HL-60 (cell line): ENCODE data around the gene RPL27A.

Experiments
- DNase-seq, 2 experiments: peaks; one replicate each; pipeline ENCODE4 v3.0.0-alpha.2; 2010 to 2020; ENCODE audit warnings: low read depth in 1 of 2, low spot score in 1 of 2
- H3K27ac ChIP-seq: fragments of 250-450 bp; sonication (Bioruptor Pico); replicated peaks from 2 replicates; pipeline ENCODE4 v1.5.1; 2020; ENCODE audit warnings: mild to moderate bottlenecking, moderate library complexity
- H3K27me3 ChIP-seq: fragments of 250-450 bp; sonication (Bioruptor Pico); 2 replicates; pipeline ENCODE4 v1.5.1; 2021; ENCODE audit warnings: mild to moderate bottlenecking, moderate library complexity; ENCODE audit not compliant: insufficient read depth, poor library complexity, severe bottlenecking
- H3K4me3 ChIP-seq: replicated peaks from 2 replicates; pipeline ENCODE4 v1.5.1; 2011; ENCODE audit warnings: mild to moderate bottlenecking, control low read depth, low read length; ENCODE audit not compliant: insufficient read depth
- GABPA ChIP-seq: IDR thresholded peaks from 2 replicates; pipeline ENCODE4 v1.6.1; 2012; ENCODE audit warnings: low read depth
- POLR2AphosphoS5 ChIP-seq: IDR thresholded peaks from 2 replicates; pipeline ENCODE4 v1.6.1; 2012; ENCODE audit warnings: low read depth
- SPI1 ChIP-seq: IDR thresholded peaks from 2 replicates; pipeline ENCODE4 v1.6.1; 2012; ENCODE audit warnings: low read depth, mild to moderate bottlenecking, borderline replicate concordance
- TF ChIP-seq, protein P1 (sequence below): IDR thresholded peaks from 2 replicates; pipeline ENCODE4 v1.6.1; 2012; ENCODE audit warnings: low read depth; ENCODE audit not compliant: insufficient replicate concordance
- TF ChIP-seq, protein P2 (sequence below): IDR thresholded peaks from one replicate; pipeline ENCODE4 v1.5.1; 2011; ENCODE audit warnings: low read length, control low read depth, inconsistent platforms; ENCODE audit not compliant: insufficient read depth

The RPL27A gene

DNA sequence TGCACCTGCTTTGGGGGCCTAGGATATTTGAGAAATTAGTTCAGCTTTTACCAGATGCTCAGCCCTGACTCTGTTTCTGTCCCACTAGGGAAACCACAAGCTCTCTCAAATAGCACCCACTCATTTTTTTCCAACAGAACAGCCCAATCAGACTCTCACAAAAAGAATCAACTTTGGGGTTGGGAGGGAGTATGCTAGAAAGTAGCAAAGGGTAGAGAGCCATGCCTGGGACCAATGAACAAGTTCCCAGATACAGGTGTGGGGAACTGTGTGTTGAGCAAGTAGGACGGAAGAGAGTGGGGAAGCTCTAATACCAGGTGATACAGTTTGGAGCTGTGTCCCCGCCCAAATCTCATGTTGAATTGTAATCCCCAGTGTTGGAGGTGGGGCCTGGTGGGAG lies 41.3 kb upstream of the RPL27A start:
- Histone ChIP-seq H3K4me3 (no peak overlapping the region), H3K27me3 (no peaks in the 10 kb centered on the region), H3K27ac (no peak overlapping the region)
- TF ChIP-seq, protein P1, sequence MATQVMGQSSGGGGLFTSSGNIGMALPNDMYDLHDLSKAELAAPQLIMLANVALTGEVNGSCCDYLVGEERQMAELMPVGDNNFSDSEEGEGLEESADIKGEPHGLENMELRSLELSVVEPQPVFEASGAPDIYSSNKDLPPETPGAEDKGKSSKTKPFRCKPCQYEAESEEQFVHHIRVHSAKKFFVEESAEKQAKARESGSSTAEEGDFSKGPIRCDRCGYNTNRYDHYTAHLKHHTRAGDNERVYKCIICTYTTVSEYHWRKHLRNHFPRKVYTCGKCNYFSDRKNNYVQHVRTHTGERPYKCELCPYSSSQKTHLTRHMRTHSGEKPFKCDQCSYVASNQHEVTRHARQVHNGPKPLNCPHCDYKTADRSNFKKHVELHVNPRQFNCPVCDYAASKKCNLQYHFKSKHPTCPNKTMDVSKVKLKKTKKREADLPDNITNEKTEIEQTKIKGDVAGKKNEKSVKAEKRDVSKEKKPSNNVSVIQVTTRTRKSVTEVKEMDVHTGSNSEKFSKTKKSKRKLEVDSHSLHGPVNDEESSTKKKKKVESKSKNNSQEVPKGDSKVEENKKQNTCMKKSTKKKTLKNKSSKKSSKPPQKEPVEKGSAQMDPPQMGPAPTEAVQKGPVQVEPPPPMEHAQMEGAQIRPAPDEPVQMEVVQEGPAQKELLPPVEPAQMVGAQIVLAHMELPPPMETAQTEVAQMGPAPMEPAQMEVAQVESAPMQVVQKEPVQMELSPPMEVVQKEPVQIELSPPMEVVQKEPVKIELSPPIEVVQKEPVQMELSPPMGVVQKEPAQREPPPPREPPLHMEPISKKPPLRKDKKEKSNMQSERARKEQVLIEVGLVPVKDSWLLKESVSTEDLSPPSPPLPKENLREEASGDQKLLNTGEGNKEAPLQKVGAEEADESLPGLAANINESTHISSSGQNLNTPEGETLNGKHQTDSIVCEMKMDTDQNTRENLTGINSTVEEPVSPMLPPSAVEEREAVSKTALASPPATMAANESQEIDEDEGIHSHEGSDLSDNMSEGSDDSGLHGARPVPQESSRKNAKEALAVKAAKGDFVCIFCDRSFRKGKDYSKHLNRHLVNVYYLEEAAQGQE = no peak
- TF ChIP-seq SPI1 (no peak), POLR2AphosphoS5 (no peak), GABPA (no peak)
- TF ChIP-seq, protein P2, sequence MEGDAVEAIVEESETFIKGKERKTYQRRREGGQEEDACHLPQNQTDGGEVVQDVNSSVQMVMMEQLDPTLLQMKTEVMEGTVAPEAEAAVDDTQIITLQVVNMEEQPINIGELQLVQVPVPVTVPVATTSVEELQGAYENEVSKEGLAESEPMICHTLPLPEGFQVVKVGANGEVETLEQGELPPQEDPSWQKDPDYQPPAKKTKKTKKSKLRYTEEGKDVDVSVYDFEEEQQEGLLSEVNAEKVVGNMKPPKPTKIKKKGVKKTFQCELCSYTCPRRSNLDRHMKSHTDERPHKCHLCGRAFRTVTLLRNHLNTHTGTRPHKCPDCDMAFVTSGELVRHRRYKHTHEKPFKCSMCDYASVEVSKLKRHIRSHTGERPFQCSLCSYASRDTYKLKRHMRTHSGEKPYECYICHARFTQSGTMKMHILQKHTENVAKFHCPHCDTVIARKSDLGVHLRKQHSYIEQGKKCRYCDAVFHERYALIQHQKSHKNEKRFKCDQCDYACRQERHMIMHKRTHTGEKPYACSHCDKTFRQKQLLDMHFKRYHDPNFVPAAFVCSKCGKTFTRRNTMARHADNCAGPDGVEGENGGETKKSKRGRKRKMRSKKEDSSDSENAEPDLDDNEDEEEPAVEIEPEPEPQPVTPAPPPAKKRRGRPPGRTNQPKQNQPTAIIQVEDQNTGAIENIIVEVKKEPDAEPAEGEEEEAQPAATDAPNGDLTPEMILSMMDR = no peak
- DNase-seq = no peak

DNA sequence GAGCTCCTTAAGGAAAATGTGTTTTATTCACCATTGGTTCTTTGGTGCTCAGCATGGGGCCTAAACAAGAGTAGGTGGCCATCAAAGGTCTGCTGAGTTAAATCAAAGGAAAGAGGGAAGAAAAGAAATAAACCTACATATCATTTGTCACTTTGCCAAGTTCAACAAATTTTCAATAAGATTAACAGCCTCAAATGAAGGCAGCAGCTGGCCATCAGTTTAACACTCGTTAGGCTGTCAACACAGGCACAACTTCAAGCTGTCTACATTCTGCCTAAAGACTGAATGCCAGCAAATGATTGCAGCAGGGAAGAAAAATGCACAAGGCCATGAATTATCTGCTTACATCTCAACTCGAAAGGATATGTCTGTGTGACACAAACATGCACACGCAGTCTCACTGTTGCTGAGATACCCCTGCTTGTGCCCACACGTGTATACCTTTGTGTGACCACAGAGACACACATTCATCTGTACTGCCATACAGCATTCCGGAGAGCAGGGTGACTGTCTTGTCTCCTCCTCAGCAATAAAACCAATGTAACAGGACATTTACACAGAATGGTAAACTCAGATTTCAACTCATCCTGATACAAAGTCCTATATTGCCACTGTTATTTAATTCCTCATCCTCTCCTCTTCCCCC lies 40.3 kb upstream of the RPL27A start:
- Histone ChIP-seq H3K27ac (no peak overlapping the region), H3K27me3 (no peaks in the 10 kb centered on the region), H3K4me3 (no peak overlapping the region)
- DNase-seq = no peak
- TF ChIP-seq, protein P1 = no peak
- TF ChIP-seq POLR2AphosphoS5 = no peak
- no peak for TF ChIP-seq SPI1
- no peak for TF ChIP-seq GABPA
- TF ChIP-seq, protein P2 = no peak

DNA sequence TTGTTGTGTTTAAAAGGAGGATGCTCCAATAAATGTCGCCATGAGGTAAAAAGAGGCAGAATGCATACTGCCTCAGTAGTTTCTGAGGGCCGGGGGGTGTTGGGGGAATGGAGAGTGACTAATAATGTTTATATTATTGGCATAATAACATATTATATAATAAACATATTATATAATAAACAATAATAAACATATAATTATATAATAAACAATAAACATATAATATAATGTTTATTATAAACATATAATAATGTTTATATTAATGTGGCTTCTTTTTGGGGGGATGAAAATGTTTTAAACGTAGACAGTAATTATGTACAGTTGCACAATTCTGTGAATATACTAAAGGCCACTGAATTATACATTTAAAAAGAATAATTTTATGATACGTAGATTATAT lies 35.7 kb upstream of the RPL27A start:
- H3K4me3 ChIP-seq = no peak overlapping the region
- no peak for TF ChIP-seq SPI1
- TF ChIP-seq, protein P2 = no peak
- TF ChIP-seq, protein P1 = no peak
- TF ChIP-seq POLR2AphosphoS5 = no peak
- TF ChIP-seq GABPA = no peak
- DNase-seq = no peak
- H3K27ac ChIP-seq = no peak overlapping the region
- H3K27me3 ChIP-seq = no peaks in the 10 kb centered on the region
